Chondrocyte (in vitro differentiated cells): ENCODE measurements around the gene ENPP6. TPM values are rescaled to one million over a fixed set of nuclear protein-coding genes. Genes with fewer than 3 reads are reported as not detected.

Experiments
- DNase-seq: peaks from one replicate; pipeline ENCODE4 v3.0.0; 2021; ENCODE audit warnings: mixed read lengths, low spot score
- H3K27ac Mint-ChIP-seq: one replicate; pipeline ENCODE4 v1.8.0; 2021; ENCODE audit warnings: mild to moderate bottlenecking, moderate library complexity, mixed read lengths; ENCODE audit not compliant: unreplicated experiment
- H3K27me3 Mint-ChIP-seq: 2 replicates; pipeline ENCODE4 v1.8.0; 2021; ENCODE audit warnings: low read depth, mixed read lengths
- H3K36me3 Mint-ChIP-seq: 2 replicates; pipeline ENCODE4 v1.8.0; 2021; ENCODE audit warnings: low read depth, mixed read lengths
- H3K4me1 Mint-ChIP-seq: 2 replicates; pipeline ENCODE4 v1.8.0; 2021; ENCODE audit warnings: low read depth, mild to moderate bottlenecking, mixed read lengths
- H3K4me3 Mint-ChIP-seq: one replicate; pipeline ENCODE4 v1.8.0; 2021; ENCODE audit warnings: mild to moderate bottlenecking, moderate library complexity, mixed read lengths; ENCODE audit not compliant: unreplicated experiment
- H3K9me3 Mint-ChIP-seq: 2 replicates; pipeline ENCODE4 v1.8.0; 2021; ENCODE audit warnings: low read depth, mixed read lengths
- CTCF ChIP-seq: fragments of 200-600 bp; sonication (generic); IDR thresholded peaks from 2 replicates; pipeline ENCODE4 v1.5.0; 2021; ENCODE audit warnings: antibody characterized with exemption, mild to moderate bottlenecking, moderate library complexity
- total RNA-seq: library from RNA; stranded (reverse); gene quantifications from 3 replicates; pipeline ENCODE4 v1.2.1, GENCODE V29; 2021

Gene ENPP6
- total RNA-seq, 1 donor from 2014 or later, result not detected

- DNase-seq, result no peak
- Mint-ChIP-seq H3K4me3 (no peak overlapping the region), H3K9me3 (no peaks in the 10 kb centered on the region), H3K4me1 (no peaks in the 10 kb centered on the region), H3K36me3 (no peaks in the 10 kb centered on the region), H3K27me3 (no peaks in the 10 kb centered on the region), H3K27ac (no peak overlapping the region)
- no peak for TF ChIP-seq CTCF
Observed at GRCh38 chr4:184248216-184248615, 30.5 kb upstream of the ENPP6 start.

- TF ChIP-seq CTCF, result no peak
- Mint-ChIP-seq H3K4me3 (no peak overlapping the region), H3K27ac (no peak overlapping the region), H3K27me3 (no peaks in the 10 kb centered on the region), H3K9me3 (no peaks in the 10 kb centered on the region), H3K4me1 (no peaks in the 10 kb centered on the region), H3K36me3 (no peaks in the 10 kb centered on the region)
- DNase-seq, result no peak
Observed at GRCh38 chr4:184247421-184247820, 29.7 kb upstream of the ENPP6 start.

GRCh38 chr4:184246426-184246825, 28.8 kb upstream of the ENPP6 start:
- Mint-ChIP-seq H3K4me1 (no peaks in the 10 kb centered on the region), H3K9me3 (no peaks in the 10 kb centered on the region), H3K4me3 (no peak overlapping the region), H3K27ac (no peak overlapping the region), H3K27me3 (no peaks in the 10 kb centered on the region), H3K36me3 (no peaks in the 10 kb centered on the region)
- TF ChIP-seq CTCF, result no peak
- DNase-seq, result no peak

- H3K4me3 Mint-ChIP-seq, result no peak overlapping the region
- no peak overlapping the region for H3K27ac Mint-ChIP-seq
- H3K27me3 Mint-ChIP-seq, result no peaks in the 10 kb centered on the region
- no peak for TF ChIP-seq CTCF
- no peaks in the 10 kb centered on the region for H3K9me3 Mint-ChIP-seq
- no peaks in the 10 kb centered on the region for H3K4me1 Mint-ChIP-seq
- DNase-seq, result no peak
- no peaks in the 10 kb centered on the region for H3K36me3 Mint-ChIP-seq
Observed at GRCh38 chr4:184238072-184238745, 20.5 kb upstream of the ENPP6 start.

- Mint-ChIP-seq H3K9me3 (no peaks in the 10 kb centered on the region), H3K27me3 (no peaks in the 10 kb centered on the region), H3K36me3 (no peaks in the 10 kb centered on the region), H3K27ac (no peak overlapping the region), H3K4me3 (no peak overlapping the region), H3K4me1 (no peaks in the 10 kb centered on the region)
- no peak for DNase-seq
- no peak for TF ChIP-seq CTCF
Observed at GRCh38 chr4:184237612-184238011, 19.9 kb upstream of the ENPP6 start.
